ENCODE results near the gene ZNF469. TPM values are rescaled to one million over a fixed set of nuclear protein-coding genes. Genes with fewer than 3 reads are reported as not detected.

ZNF469 gene
- total and polyA plus RNA-seq, 3 donors from 2014 or later = 0.98 to 2.8 (median 2.2) TPM

DNA sequence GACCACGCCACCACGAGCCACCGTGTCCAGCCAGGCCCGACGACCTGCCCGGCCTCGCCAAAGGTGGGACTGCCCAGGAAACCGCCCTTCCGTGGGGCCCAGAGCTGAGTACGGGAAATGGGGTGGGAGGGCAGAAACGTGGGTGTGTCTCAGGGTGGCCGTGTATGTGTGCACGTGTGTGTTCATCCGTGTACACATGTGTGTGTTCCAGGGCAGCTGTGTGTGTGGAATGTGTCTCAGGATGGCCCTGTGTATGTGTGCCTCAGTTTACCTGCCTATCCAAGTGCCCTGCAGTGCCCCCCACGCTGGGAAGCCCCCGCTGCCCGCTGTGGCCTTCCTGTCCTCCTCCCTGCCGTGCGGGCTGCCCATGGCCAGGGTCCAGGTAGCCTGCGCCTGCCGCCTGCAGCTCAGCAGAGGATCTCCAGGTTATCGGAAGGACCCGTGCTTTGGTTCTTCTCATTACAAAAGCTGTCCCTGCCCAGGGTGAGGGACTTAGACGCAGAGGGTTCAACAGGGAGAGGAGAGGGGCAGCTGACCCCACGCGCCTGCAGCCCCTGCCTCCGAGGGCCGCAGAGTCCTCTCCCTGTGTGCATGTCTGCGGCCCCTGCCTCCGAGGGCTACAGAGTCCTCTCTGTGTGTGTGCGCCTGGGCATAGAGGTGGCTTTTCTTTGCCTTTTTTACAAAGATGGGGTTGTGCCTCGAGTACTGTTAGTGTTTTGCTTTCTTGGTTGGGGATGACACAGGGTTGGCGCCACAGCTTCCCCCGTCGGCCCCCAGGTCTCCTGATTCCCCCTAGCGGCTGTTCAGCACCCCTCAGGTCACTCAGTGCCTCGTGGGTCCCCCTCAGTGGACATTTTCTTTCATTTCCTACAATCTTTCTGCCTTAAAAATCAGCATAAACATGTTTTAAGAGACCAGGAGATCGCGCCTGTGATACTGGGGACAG lies 23.6 kb downstream of the ZNF469 start:
- DNase-seq = no peak
- Histone ChIP-seq H3K27ac (no peak overlapping the region), H3K36me3 (ENCODE audit: low read depth, missing control alignments) (no peaks in the 10 kb centered on the region), H3K4me1 (no peaks in the 10 kb centered on the region), H3K27me3 (no peaks in the 10 kb centered on the region), H3K9me3 (no peaks in the 10 kb centered on the region), H3K4me3 (no peak overlapping the region)
- intact Hi-C loops (cut with DNase I; ENCODE audit: low total_unique reads) = no loop called here
- TF ChIP-seq, protein P1, sequence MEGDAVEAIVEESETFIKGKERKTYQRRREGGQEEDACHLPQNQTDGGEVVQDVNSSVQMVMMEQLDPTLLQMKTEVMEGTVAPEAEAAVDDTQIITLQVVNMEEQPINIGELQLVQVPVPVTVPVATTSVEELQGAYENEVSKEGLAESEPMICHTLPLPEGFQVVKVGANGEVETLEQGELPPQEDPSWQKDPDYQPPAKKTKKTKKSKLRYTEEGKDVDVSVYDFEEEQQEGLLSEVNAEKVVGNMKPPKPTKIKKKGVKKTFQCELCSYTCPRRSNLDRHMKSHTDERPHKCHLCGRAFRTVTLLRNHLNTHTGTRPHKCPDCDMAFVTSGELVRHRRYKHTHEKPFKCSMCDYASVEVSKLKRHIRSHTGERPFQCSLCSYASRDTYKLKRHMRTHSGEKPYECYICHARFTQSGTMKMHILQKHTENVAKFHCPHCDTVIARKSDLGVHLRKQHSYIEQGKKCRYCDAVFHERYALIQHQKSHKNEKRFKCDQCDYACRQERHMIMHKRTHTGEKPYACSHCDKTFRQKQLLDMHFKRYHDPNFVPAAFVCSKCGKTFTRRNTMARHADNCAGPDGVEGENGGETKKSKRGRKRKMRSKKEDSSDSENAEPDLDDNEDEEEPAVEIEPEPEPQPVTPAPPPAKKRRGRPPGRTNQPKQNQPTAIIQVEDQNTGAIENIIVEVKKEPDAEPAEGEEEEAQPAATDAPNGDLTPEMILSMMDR (IDR thresholded peaks at IDR 0.05) = no peak
- TF ChIP-seq POLR2A (IDR thresholded peaks at IDR 0.05) = no peak
- 65 to 67% methylated on average over 32 to 39 of the region's 39 CpGs for WGBS, 2 donors

DNA sequence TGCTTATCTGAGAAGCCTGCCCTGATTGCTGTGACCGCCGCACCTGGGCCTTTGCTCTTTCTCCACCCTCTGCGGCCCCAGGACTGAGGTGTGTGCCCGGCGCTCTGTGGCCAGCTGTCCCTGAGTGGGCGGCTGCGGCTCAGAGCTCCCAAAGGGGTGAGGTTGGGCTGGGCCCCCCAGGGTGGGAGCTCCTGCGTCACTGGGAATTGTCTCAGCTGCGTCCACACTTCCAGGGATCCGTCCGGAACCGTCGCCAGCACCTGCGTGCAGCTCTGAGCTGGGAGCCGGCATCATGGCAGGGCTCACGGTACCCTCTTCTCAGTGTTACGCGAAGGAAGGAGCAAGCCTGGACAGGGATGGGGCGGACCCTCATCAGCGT lies 24.3 kb downstream of the ZNF469 start:
- Histone ChIP-seq H3K27ac (no peak overlapping the region), H3K4me1 (no peaks in the 10 kb centered on the region), H3K27me3 (no peaks in the 10 kb centered on the region), H3K9me3 (no peaks in the 10 kb centered on the region), H3K4me3 (no peak overlapping the region), H3K36me3 (ENCODE audit: low read depth, missing control alignments) (no peaks in the 10 kb centered on the region)
- 93 to 95% methylated on average over 19 to 20 of the region's 20 CpGs for WGBS, 2 donors
- intact Hi-C loops (cut with DNase I; ENCODE audit: low total_unique reads) = no loop called here
- no peak for DNase-seq
- TF ChIP-seq, protein P1 (IDR thresholded peaks at IDR 0.05) = no peak
- TF ChIP-seq POLR2A (IDR thresholded peaks at IDR 0.05) = no peak

- H3K27ac ChIP-seq = no peak overlapping the region
- no peaks in the 10 kb centered on the region for H3K27me3 ChIP-seq
- H3K9me3 ChIP-seq = no peaks in the 10 kb centered on the region
- no peaks in the 10 kb centered on the region for H3K36me3 ChIP-seq (ENCODE audit: low read depth, missing control alignments)
- H3K4me3 ChIP-seq = no peak overlapping the region
- no peak for DNase-seq
- WGBS, 2 donors = 88 to 96% methylated on average over 5 of the region's 5 CpGs
- H3K4me1 ChIP-seq = no peaks in the 10 kb centered on the region
- no peak for TF ChIP-seq POLR2A (IDR thresholded peaks at IDR 0.05)
- TF ChIP-seq, protein P1 (IDR thresholded peaks at IDR 0.05) = no peak
- intact Hi-C loops (cut with DNase I; ENCODE audit: low total_unique reads) = no loop called here
Observed at GRCh38 chr16:88407807-88408206, 25.0 kb downstream of the ZNF469 start.

GRCh38 chr16:88408561-88409142 lies 25.9 kb downstream of the ZNF469 start:
- Histone ChIP-seq H3K27me3 (no peaks in the 10 kb centered on the region), H3K4me3 (no peak overlapping the region), H3K27ac (no peak overlapping the region), H3K9me3 (no peaks in the 10 kb centered on the region), H3K36me3 (ENCODE audit: low read depth, missing control alignments) (no peaks in the 10 kb centered on the region), H3K4me1 (no peaks in the 10 kb centered on the region)
- 85 to 86% methylated on average over 13 to 15 of the region's 15 CpGs for WGBS, 2 donors
- intact Hi-C loops (cut with DNase I; ENCODE audit: low total_unique reads) = no loop called here
- no peak for TF ChIP-seq POLR2A (IDR thresholded peaks at IDR 0.05)
- TF ChIP-seq, protein P1 (IDR thresholded peaks at IDR 0.05) = no peak
- no peak for DNase-seq

Measured in testis (tissue), 3 donors.